Mesothelial cell of epicardium (in vitro differentiated cells): ENCODE data around the gene CYYR1. TPM values are rescaled to one million over a fixed set of nuclear protein-coding genes. Genes with fewer than 3 reads are reported as not detected.

Source experiments
- DNase-seq, 2 experiments: peaks; one replicate each; pipeline ENCODE4 v3.0.0; 2021; ENCODE audit warnings: low spot score in 2 of 2; ENCODE audit not compliant: unreplicated experiment in 2 of 2
- H3K27ac Mint-ChIP-seq: 2 replicates; pipeline ENCODE4 v1.8.0; 2021; ENCODE audit warnings: mixed read lengths
- H3K27me3 Mint-ChIP-seq: 2 replicates; pipeline ENCODE4 v1.8.0; 2021; ENCODE audit warnings: low read depth, mixed read lengths
- H3K36me3 Mint-ChIP-seq: 2 replicates; pipeline ENCODE4 v1.8.0; 2021; ENCODE audit warnings: mixed read lengths
- H3K4me1 Mint-ChIP-seq: 2 replicates; pipeline ENCODE4 v1.8.0; 2021; ENCODE audit warnings: mixed read lengths
- H3K4me3 Mint-ChIP-seq: 2 replicates; pipeline ENCODE4 v1.8.0; 2021; ENCODE audit warnings: mild to moderate bottlenecking, moderate library complexity, mixed read lengths
- H3K9me3 Mint-ChIP-seq: 2 replicates; pipeline ENCODE4 v1.8.0; 2021; ENCODE audit warnings: mixed read lengths
- total RNA-seq: library from RNA; stranded (reverse); gene quantifications from 3 replicates; pipeline ENCODE4 v1.2.1, GENCODE V29; 2021
- TF ChIP-seq, protein P1 (sequence below): fragments of 200-600 bp; sonication (generic); IDR thresholded peaks from one replicate; pipeline ENCODE4 v1.5.0; 2021; ENCODE audit warnings: antibody characterized with exemption; ENCODE audit not compliant: unreplicated experiment

The CYYR1 gene
- total RNA-seq, 1 donor from 2014 or later = 19.3 TPM

DNA sequence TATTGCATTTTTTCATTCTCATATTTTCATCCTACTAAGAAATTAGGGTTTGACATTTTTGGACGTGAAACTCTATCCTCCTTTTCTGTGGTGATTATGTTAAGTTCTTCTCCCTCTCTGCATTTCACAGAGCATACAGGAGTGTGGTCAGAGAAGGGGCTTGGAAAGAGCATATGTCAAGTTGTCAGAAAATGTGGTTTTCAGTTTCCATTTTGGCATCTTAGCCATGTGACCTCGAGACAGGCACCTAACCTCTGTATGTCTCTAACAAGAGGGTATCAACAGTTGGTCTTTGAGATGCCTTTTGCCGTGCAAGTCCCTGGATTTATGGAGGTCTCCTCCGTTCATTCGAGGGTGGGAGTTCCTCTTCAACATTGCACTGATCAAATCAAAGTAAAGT, 140.7 kb downstream of the CYYR1 start:
- no peaks in the 10 kb centered on the region for H3K4me1 Mint-ChIP-seq
- DNase-seq = no peak
- H3K27ac Mint-ChIP-seq = no peak overlapping the region
- no peaks in the 10 kb centered on the region for H3K36me3 Mint-ChIP-seq
- H3K27me3 Mint-ChIP-seq = no peaks in the 10 kb centered on the region
- no peaks in the 10 kb centered on the region for H3K9me3 Mint-ChIP-seq
- TF ChIP-seq, protein P1, sequence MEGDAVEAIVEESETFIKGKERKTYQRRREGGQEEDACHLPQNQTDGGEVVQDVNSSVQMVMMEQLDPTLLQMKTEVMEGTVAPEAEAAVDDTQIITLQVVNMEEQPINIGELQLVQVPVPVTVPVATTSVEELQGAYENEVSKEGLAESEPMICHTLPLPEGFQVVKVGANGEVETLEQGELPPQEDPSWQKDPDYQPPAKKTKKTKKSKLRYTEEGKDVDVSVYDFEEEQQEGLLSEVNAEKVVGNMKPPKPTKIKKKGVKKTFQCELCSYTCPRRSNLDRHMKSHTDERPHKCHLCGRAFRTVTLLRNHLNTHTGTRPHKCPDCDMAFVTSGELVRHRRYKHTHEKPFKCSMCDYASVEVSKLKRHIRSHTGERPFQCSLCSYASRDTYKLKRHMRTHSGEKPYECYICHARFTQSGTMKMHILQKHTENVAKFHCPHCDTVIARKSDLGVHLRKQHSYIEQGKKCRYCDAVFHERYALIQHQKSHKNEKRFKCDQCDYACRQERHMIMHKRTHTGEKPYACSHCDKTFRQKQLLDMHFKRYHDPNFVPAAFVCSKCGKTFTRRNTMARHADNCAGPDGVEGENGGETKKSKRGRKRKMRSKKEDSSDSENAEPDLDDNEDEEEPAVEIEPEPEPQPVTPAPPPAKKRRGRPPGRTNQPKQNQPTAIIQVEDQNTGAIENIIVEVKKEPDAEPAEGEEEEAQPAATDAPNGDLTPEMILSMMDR = no peak
- no peak overlapping the region for H3K4me3 Mint-ChIP-seq

DNA sequence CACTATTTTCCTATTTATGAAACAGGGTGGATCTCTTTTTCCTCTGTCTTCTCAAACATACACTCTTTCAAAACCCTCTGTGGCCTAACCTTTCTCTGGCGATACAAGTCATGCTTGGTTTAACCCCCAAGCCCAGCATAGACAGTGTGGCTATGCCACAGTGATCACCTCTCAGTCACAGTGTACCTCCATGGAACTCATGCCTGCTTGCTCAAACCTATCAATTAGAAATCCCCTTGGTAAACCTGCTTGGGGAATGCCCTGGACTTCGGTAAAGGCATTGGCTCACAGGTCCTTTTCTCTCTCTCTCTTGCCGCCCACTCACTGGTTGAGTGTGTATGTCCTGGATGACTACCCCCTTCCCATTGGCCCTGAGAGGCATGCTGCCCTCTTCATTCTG, 147.5 kb downstream of the CYYR1 start:
- H3K9me3 Mint-ChIP-seq = peaks cover under 1% of the 10 kb centered on the region
- H3K27ac Mint-ChIP-seq = no peak overlapping the region
- no peaks in the 10 kb centered on the region for H3K4me1 Mint-ChIP-seq
- no peak overlapping the region for H3K4me3 Mint-ChIP-seq
- no peaks in the 10 kb centered on the region for H3K27me3 Mint-ChIP-seq
- TF ChIP-seq, protein P1 = no peak
- DNase-seq = no peak
- H3K36me3 Mint-ChIP-seq = no peaks in the 10 kb centered on the region

DNA sequence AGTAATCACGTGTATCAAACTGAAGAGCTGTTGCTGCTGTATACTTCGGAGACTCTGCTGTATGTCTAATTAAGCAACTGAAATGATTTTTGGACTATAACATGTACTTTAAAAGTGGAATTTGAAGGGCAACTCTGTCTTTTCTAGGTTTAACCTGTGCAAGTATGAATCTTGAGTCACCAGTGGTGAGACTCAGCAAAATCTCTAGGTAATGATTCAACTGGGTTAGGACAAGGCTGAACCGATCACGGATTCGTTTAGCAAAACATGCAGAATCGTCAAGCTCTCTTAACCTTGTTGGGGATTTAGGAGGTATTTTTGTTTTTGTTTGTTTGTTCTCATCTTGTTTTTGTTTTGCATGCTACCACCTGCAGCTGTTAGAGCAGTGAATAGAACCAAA, 149.6 kb downstream of the CYYR1 start:
- Mint-ChIP-seq H3K36me3 (no peaks in the 10 kb centered on the region), H3K27ac (no peak overlapping the region), H3K27me3 (no peaks in the 10 kb centered on the region), H3K9me3 (peaks cover 4% of the 10 kb centered on the region), H3K4me1 (no peaks in the 10 kb centered on the region), H3K4me3 (no peak overlapping the region)
- no peak for DNase-seq
- TF ChIP-seq, protein P1 = no peak

DNA sequence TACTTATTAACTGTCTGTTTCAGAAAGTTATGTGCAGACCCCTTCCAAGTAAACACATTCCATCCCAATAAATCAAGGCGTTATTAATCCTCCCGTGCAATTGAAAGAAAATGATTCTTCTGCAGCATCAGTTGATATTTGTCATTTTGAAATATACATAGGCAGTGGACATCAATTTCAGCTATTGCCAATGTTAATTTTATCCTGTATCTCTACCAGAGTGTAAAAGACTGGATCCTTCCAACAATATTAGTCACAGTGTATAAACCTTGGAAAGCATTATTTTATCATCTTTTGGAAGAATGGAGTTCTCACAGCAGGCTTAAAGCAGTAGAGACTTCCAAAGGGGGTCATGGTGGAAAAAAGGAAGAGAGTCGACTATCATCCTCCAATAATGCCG, 150.4 kb downstream of the CYYR1 start:
- H3K27ac Mint-ChIP-seq = no peak overlapping the region
- H3K27me3 Mint-ChIP-seq = no peaks in the 10 kb centered on the region
- H3K36me3 Mint-ChIP-seq = no peaks in the 10 kb centered on the region
- no peak overlapping the region for H3K4me3 Mint-ChIP-seq
- peaks cover 4% of the 10 kb centered on the region for H3K9me3 Mint-ChIP-seq
- TF ChIP-seq, protein P1 = no peak
- no peak for DNase-seq
- H3K4me1 Mint-ChIP-seq = no peaks in the 10 kb centered on the region

DNA sequence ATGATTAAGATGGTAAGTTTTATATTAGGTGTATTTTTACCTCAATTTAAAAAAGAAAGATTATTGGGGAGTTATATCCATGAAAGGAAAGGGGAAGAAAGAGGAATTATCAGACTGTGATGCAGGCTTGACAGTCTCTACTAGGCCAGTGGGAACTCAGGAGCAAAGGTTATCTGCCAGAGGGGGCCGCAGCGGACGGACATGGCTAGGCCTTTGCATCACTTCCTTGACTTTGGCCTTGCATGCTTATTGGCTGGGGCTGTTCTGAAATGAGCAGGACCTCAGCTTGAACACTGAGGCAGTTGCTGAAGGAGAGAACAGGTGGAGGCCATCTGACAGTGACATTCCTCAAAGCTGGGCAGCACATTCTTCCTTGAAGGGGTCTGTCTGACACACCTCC, 150.9 kb downstream of the CYYR1 start:
- Mint-ChIP-seq H3K36me3 (no peaks in the 10 kb centered on the region), H3K4me3 (no peak overlapping the region), H3K9me3 (peaks cover 4% of the 10 kb centered on the region), H3K27ac (no peak overlapping the region), H3K27me3 (no peaks in the 10 kb centered on the region), H3K4me1 (no peaks in the 10 kb centered on the region)
- TF ChIP-seq, protein P1 = no peak
- DNase-seq = no peak

DNA sequence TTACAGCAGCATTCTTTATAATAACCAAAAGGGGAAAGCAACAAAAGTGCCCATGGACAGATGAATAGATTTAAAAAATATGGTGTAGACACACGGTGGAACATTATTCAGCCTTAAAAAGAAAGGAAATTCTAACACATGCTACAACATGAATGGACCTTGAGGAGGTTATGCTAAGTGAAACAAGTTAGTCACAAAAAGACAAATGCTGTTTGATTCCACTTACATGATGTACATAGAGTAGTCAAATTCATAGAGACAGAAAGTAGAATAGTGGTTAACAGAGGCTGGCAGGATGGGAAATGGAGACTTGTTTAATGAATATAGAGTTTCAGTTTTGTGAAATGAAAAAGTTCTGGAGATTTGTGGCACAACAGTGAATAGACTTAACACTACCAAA, 151.4 kb downstream of the CYYR1 start:
- TF ChIP-seq, protein P1 = no peak
- Mint-ChIP-seq H3K4me3 (no peak overlapping the region), H3K27me3 (no peaks in the 10 kb centered on the region), H3K27ac (no peak overlapping the region), H3K4me1 (no peaks in the 10 kb centered on the region), H3K36me3 (no peaks in the 10 kb centered on the region), H3K9me3 (peaks cover 4% of the 10 kb centered on the region)
- no peak for DNase-seq
